Stimulated activated CD4-positive, alpha-beta T cell treated with anti-CD3 and anti-CD28 coated beads, Interleukin-1b, Interleukin-23, amount 100 ng/mL, for 4 hours (primary cell): ENCODE measurements around the gene GDPD5.
"Not testable (repeated sequence)": the region's sequence is repeated elsewhere in the genome, so short reads cannot be mapped to it uniquely, and the experiment has no call there.

Experiments used
- DNase-seq, 2 donors: peaks; one replicate each; pipeline ENCODE4 v3.0.0-alpha.2; 2020; ENCODE audit warnings: low read depth in 2 of 2

GDPD5 gene

GRCh38 chr11:75429902-75430713 is 95.6 kb downstream of the GDPD5 start:
- peak; percentile 35 to 53 for DNase-seq

- DNase-seq: no peak
These were observed 96.2 kb downstream of the GDPD5 start for GRCh38 chr11:75429641-75429901.

- DNase-seq: no peak
These were observed 96.6 kb downstream of the GDPD5 start for GRCh38 chr11:75428989-75429640.

- peak; percentile 33 to 57 for DNase-seq
These were observed 97.4 kb downstream of the GDPD5 start for GRCh38 chr11:75428281-75428724.

GRCh38 chr11:75427181-75427580 is 98.6 kb downstream of the GDPD5 start:
- no peak for DNase-seq

- DNase-seq: no peak
These were observed 99.0 kb downstream of the GDPD5 start for GRCh38 chr11:75426720-75427086.

GRCh38 chr11:75425422-75425821 is 100.3 kb downstream of the GDPD5 start:
- no peak for DNase-seq

- DNase-seq: no peak
These were observed 101.3 kb downstream of the GDPD5 start for GRCh38 chr11:75424396-75424795.

- DNase-seq: no peak
These were observed 102.0 kb downstream of the GDPD5 start for GRCh38 chr11:75423721-75424120.

- DNase-seq: no peak
These were observed 103.2 kb downstream of the GDPD5 start for GRCh38 chr11:75422248-75423231.

GRCh38 chr11:75421902-75422247 is 103.9 kb downstream of the GDPD5 start:
- no peak for DNase-seq

- DNase-seq: no peak
These were observed 104.6 kb downstream of the GDPD5 start for GRCh38 chr11:75421035-75421602.

GRCh38 chr11:75420224-75421034 is 105.3 kb downstream of the GDPD5 start:
- no peak for DNase-seq

GRCh38 chr11:75413864-75414263 is 111.9 kb downstream of the GDPD5 start:
- DNase-seq: no peak

GRCh38 chr11:75413146-75413545 is 112.6 kb downstream of the GDPD5 start:
- not testable (repeated sequence) for DNase-seq

- DNase-seq: not testable (repeated sequence)
These were observed 115.8 kb downstream of the GDPD5 start for GRCh38 chr11:75409971-75410370.

- DNase-seq: no peak
These were observed 116.9 kb downstream of the GDPD5 start for GRCh38 chr11:75408957-75409219.

GRCh38 chr11:75406338-75406777 is 119.4 kb downstream of the GDPD5 start:
- DNase-seq: no peak

GRCh38 chr11:75403983-75404658 is 121.6 kb downstream of the GDPD5 start:
- no peak for DNase-seq

GRCh38 chr11:75403037-75403436 is 122.7 kb downstream of the GDPD5 start:
- no peak for DNase-seq
